Left lung (tissue), 10 donors: ENCODE results near the gene SMARCC1. TPM values are rescaled to one million over a fixed set of nuclear protein-coding genes. Genes with fewer than 3 reads are reported as not detected.

Source experiments
- ATAC-seq: fragments of 200-7000 bp; cut with Tn5 transposase; one replicate; pipeline ENCODE4 v1.9.1; 2020; ENCODE audit warnings: moderate library complexity
- DNase-seq, 4 donors: peaks; one replicate each; pipeline ENCODE4 v3.0.0-alpha.2; 2013 to 2020
- H3K27ac ChIP-seq, 2 donors: fragments of 200-600 bp; sonication (generic) in 1 of 2; one replicate each; pipeline versions ENCODE4 v1.5.0 to v1.8.0; 2020 to 2021
- H3K27me3 ChIP-seq, 2 donors: fragments of 200-600 bp; sonication (generic) in 1 of 2; one replicate each; pipeline versions ENCODE4 v1.5.0 to v1.8.0; 2020 to 2021
- H3K36me3 ChIP-seq, 2 donors: fragments of 200-600 bp; sonication (generic) in 1 of 2; one replicate each; pipeline versions ENCODE4 v1.5.0 to v1.8.0; 2020 to 2021
- H3K4me1 ChIP-seq, 2 donors: fragments of 200-600 bp; one replicate each; pipeline ENCODE4 v1.8.0; 2021
- H3K4me3 ChIP-seq, 2 donors: fragments of 200-600 bp; sonication (generic) in 1 of 2; one replicate each; pipeline versions ENCODE4 v1.5.0 to v1.8.0; 2020 to 2021; ENCODE audit warnings: mild to moderate bottlenecking in 1 of 2
- H3K9me3 ChIP-seq, 2 donors: fragments of 200-600 bp; sonication (generic) in 1 of 2; one replicate each; pipeline versions ENCODE4 v1.5.0 to v1.8.0; 2020 to 2021
- CTCF ChIP-seq, 2 donors: fragments of 200-600 bp; sonication (generic) in 1 of 2; IDR thresholded peaks; one replicate each; pipeline versions ENCODE4 v1.5.0 to v1.8.0; 2021; ENCODE audit warnings: antibody characterized with exemption in 2 of 2
- intact Hi-C, 2 donors: fragments of 100-400 bp; cut with DNase I; formaldehyde crosslinking; loops; one replicate each; pipeline versions ENCODE4 v1.11.2 to v1.14.2; 2022
- polyA plus RNA-seq, 6 donors: library from polyadenylated mRNA; unstranded; fragments of 120-200 nt; gene quantifications; one replicate each; pipeline ENCODE4 v1.2.1, GENCODE V29; 2013; ENCODE audit not compliant: insufficient read length in 6 of 6
- total RNA-seq, 2 donors: library from RNA; stranded (reverse); fragmentation: NEBNext Ultra II Directional; extraction: Animal tissue kit (Norgen Biotek cat#: 25700); gene quantifications; one replicate each; pipeline ENCODE4 v1.2.1, GENCODE V29; 2021
- donor health status: DM: no; HTN: yes; CAD: no.
- donor health status: DM: no; HTN: no; CAD: no.

SMARCC1 gene
- total and polyA plus RNA-seq, 8 donors, result 58.5 to 112 (median 97.6) TPM

- no peak for ATAC-seq
These were observed 201.2 kb downstream of the SMARCC1 start for GRCh38 chr3:47580481-47580880.

GRCh38 chr3:47579875-47580274, 201.8 kb downstream of the SMARCC1 start:
- Histone ChIP-seq H3K9me3 (no peaks in the 10 kb centered on the region), H3K27me3 (peaks cover 23 to 58% of the 10 kb centered on the region in 2 donors), H3K4me1 (peaks cover 4 to 15% of the 10 kb centered on the region in 2 donors), H3K27ac (no peak overlapping the region), H3K36me3 (peaks cover 0 to 2% of the 10 kb centered on the region in 2 donors), H3K4me3 (no peak overlapping the region)
- DNase-seq (no peak), ATAC-seq (no peak)
- TF ChIP-seq CTCF (IDR thresholded peaks at IDR 0.05), result no peak
- intact Hi-C loops, result no loop called here

More at GRCh38 chr3:47580481-47580880, 201.2 kb downstream of the SMARCC1 start:
- H3K4me1 ChIP-seq, result peaks cover 4 to 15% of the 10 kb centered on the region in 2 donors
- H3K9me3 ChIP-seq, result no peaks in the 10 kb centered on the region
- H3K36me3 ChIP-seq, result peaks cover 0 to 8% of the 10 kb centered on the region in 2 donors
- no peak for DNase-seq
- TF ChIP-seq CTCF (IDR thresholded peaks at IDR 0.05), result no peak
- H3K27ac ChIP-seq, result no peak overlapping the region
- peaks cover 23 to 58% of the 10 kb centered on the region in 2 donors for H3K27me3 ChIP-seq
- intact Hi-C loops, result no loop called here
- H3K4me3 ChIP-seq, result no peak overlapping the region

GRCh38 chr3:47578691-47579632, 202.7 kb downstream of the SMARCC1 start, which contains the start of gene CSPG5:
Gene CSPG5, minus strand, starts transcription at chr3:47578865. Its CDS starts 172 bp downstream, at chr3:47578693.
- H3K27ac ChIP-seq, result no peak within 1 kb of the TSS
- DNase-seq, result peak in 2 of 4 donors; percentile 22 to 86
- peaks cover 23 to 58% of the 10 kb centered on the region in 2 donors for H3K27me3 ChIP-seq
- H3K9me3 ChIP-seq, result no peaks in the 10 kb centered on the region
- H3K4me1 ChIP-seq, result peaks cover 4 to 15% of the 10 kb centered on the region in 2 donors
- intact Hi-C loops, result no loop called here
- no peaks in the 10 kb centered on the region for H3K36me3 ChIP-seq
- H3K4me3 ChIP-seq, result peak within 1 kb of the TSS; percentile 36 to 56
- peak; percentile 58 for ATAC-seq
- no peak for TF ChIP-seq CTCF (IDR thresholded peaks at IDR 0.05)

- DNase-seq, result peak in 3 of 4 donors; percentile 27 to 86 (median 44)
- peak overlapping the region; percentile 36 to 56 for H3K4me3 ChIP-seq
- H3K36me3 ChIP-seq, result no peaks in the 10 kb centered on the region
- peaks cover 23 to 65% of the 10 kb centered on the region in 2 donors for H3K27me3 ChIP-seq
- H3K4me1 ChIP-seq, result peaks cover 4 to 15% of the 10 kb centered on the region in 2 donors
- peak; percentile 84 for ATAC-seq
- no peak overlapping the region for H3K27ac ChIP-seq
- TF ChIP-seq CTCF (IDR thresholded peaks at IDR 0.05), result no peak
- no peaks in the 10 kb centered on the region for H3K9me3 ChIP-seq
- intact Hi-C loops, result no loop called here
These were observed 203.5 kb downstream of the SMARCC1 start for GRCh38 chr3:47578119-47578632.

- DNase-seq (peak in 2 of 4 donors; percentile 30 to 83), ATAC-seq (peak; percentile 76)
- H3K36me3 ChIP-seq, result no peaks in the 10 kb centered on the region
- intact Hi-C loops, result no loop called here
- peaks cover 4 to 15% of the 10 kb centered on the region in 2 donors for H3K4me1 ChIP-seq
- H3K9me3 ChIP-seq, result no peaks in the 10 kb centered on the region
- H3K27ac ChIP-seq, result no peak overlapping the region
- peak overlapping the region; percentile 36 to 56 for H3K4me3 ChIP-seq
- no peak for TF ChIP-seq CTCF (IDR thresholded peaks at IDR 0.05)
- peaks cover 23 to 65% of the 10 kb centered on the region in 2 donors for H3K27me3 ChIP-seq
These were observed 204.0 kb downstream of the SMARCC1 start for GRCh38 chr3:47577583-47578118.
